HL-60 (cell line): ENCODE results near the gene DVL1.

Experiments
- DNase-seq, 2 experiments: peaks; one replicate each; pipeline ENCODE4 v3.0.0-alpha.2; 2010 to 2020; ENCODE audit warnings: low read depth in 1 of 2, low spot score in 1 of 2
- H3K27ac ChIP-seq: fragments of 250-450 bp; sonication (Bioruptor Pico); replicated peaks from 2 replicates; pipeline ENCODE4 v1.5.1; 2020; ENCODE audit warnings: mild to moderate bottlenecking, moderate library complexity
- H3K27me3 ChIP-seq: fragments of 250-450 bp; sonication (Bioruptor Pico); 2 replicates; pipeline ENCODE4 v1.5.1; 2021; ENCODE audit warnings: mild to moderate bottlenecking, moderate library complexity; ENCODE audit not compliant: insufficient read depth, poor library complexity, severe bottlenecking
- H3K4me3 ChIP-seq: replicated peaks from 2 replicates; pipeline ENCODE4 v1.5.1; 2011; ENCODE audit warnings: mild to moderate bottlenecking, control low read depth, low read length; ENCODE audit not compliant: insufficient read depth
- GABPA ChIP-seq: IDR thresholded peaks from 2 replicates; pipeline ENCODE4 v1.6.1; 2012; ENCODE audit warnings: low read depth
- POLR2AphosphoS5 ChIP-seq: IDR thresholded peaks from 2 replicates; pipeline ENCODE4 v1.6.1; 2012; ENCODE audit warnings: low read depth
- SPI1 ChIP-seq: IDR thresholded peaks from 2 replicates; pipeline ENCODE4 v1.6.1; 2012; ENCODE audit warnings: low read depth, mild to moderate bottlenecking, borderline replicate concordance
- TF ChIP-seq, protein P1 (sequence below): IDR thresholded peaks from one replicate; pipeline ENCODE4 v1.5.1; 2011; ENCODE audit warnings: low read length, control low read depth, inconsistent platforms; ENCODE audit not compliant: insufficient read depth
- TF ChIP-seq, protein P2 (sequence below): IDR thresholded peaks from 2 replicates; pipeline ENCODE4 v1.6.1; 2012; ENCODE audit warnings: low read depth; ENCODE audit not compliant: insufficient replicate concordance

Gene DVL1

DNA sequence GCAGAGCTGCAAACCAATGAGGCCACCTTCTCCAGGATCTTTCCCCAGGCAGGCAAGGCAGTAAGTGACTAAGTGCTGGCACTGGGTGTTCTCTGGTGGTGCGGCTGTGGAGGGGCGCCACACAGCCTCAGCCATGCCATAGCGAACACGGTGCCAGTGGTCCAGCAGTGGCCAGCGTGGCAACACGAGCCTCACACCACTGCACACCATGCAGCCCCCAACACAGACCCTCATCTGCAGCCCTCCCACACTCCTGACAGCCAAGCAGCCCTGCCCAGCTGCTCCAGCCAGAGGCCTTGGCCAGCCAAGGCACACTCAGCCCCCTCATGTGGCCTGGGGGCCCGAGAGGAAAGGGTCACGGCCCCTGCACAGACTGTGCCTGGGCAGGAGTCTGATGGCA lies 27.7 kb downstream of the DVL1 start:
- Histone ChIP-seq H3K27me3 (no peaks in the 10 kb centered on the region), H3K27ac (no peak overlapping the region; the same call in 1 of the 2 replicates), H3K4me3 (no peak overlapping the region)
- no peak for DNase-seq
- TF ChIP-seq, protein P1, sequence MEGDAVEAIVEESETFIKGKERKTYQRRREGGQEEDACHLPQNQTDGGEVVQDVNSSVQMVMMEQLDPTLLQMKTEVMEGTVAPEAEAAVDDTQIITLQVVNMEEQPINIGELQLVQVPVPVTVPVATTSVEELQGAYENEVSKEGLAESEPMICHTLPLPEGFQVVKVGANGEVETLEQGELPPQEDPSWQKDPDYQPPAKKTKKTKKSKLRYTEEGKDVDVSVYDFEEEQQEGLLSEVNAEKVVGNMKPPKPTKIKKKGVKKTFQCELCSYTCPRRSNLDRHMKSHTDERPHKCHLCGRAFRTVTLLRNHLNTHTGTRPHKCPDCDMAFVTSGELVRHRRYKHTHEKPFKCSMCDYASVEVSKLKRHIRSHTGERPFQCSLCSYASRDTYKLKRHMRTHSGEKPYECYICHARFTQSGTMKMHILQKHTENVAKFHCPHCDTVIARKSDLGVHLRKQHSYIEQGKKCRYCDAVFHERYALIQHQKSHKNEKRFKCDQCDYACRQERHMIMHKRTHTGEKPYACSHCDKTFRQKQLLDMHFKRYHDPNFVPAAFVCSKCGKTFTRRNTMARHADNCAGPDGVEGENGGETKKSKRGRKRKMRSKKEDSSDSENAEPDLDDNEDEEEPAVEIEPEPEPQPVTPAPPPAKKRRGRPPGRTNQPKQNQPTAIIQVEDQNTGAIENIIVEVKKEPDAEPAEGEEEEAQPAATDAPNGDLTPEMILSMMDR: no peak
- TF ChIP-seq POLR2AphosphoS5 (no peak), GABPA (no peak), SPI1 (no peak)
- TF ChIP-seq, protein P2, sequence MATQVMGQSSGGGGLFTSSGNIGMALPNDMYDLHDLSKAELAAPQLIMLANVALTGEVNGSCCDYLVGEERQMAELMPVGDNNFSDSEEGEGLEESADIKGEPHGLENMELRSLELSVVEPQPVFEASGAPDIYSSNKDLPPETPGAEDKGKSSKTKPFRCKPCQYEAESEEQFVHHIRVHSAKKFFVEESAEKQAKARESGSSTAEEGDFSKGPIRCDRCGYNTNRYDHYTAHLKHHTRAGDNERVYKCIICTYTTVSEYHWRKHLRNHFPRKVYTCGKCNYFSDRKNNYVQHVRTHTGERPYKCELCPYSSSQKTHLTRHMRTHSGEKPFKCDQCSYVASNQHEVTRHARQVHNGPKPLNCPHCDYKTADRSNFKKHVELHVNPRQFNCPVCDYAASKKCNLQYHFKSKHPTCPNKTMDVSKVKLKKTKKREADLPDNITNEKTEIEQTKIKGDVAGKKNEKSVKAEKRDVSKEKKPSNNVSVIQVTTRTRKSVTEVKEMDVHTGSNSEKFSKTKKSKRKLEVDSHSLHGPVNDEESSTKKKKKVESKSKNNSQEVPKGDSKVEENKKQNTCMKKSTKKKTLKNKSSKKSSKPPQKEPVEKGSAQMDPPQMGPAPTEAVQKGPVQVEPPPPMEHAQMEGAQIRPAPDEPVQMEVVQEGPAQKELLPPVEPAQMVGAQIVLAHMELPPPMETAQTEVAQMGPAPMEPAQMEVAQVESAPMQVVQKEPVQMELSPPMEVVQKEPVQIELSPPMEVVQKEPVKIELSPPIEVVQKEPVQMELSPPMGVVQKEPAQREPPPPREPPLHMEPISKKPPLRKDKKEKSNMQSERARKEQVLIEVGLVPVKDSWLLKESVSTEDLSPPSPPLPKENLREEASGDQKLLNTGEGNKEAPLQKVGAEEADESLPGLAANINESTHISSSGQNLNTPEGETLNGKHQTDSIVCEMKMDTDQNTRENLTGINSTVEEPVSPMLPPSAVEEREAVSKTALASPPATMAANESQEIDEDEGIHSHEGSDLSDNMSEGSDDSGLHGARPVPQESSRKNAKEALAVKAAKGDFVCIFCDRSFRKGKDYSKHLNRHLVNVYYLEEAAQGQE: no peak

DNA sequence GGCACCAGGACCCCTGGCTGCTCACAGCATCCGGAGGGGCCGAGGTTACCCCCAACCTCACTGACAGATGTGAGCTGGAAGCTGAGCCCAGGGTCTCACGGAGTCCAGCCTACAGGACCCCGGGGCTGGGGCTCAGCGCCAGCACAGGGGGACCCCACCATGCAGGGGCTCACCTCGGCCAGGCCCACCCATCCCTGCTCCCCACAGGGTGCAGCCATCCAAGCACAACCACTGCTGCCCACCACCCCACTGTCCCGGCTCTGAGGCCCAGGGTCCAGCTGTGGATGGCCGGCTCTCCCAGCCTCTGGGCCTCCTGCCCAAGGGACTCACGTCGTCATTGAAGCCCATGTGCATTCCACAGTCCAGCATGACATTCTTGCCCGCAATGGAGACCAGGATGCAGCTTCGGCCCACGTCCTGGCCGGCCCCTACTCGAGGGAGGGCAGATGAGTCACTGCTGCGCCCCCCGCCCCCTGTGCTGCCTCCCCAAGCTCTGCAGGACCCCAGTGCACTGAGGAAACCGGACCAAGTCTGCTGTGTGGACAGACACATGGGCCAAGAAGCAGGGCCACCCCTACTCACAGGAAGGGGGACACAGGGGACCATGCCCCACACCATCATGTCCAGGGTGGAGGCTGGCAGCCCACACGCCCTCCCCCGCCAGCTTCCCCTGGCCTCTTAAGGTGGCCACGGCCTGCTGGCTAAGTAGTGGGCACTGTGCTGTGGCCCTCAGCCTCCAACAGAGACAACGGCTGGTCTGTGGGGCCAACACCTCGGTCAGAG lies 28.4 kb downstream of the DVL1 start:
- TF ChIP-seq, protein P2: no peak
- no peak for TF ChIP-seq SPI1
- TF ChIP-seq GABPA: no peak
- TF ChIP-seq, protein P1: no peak
- TF ChIP-seq POLR2AphosphoS5: no peak

DNA sequence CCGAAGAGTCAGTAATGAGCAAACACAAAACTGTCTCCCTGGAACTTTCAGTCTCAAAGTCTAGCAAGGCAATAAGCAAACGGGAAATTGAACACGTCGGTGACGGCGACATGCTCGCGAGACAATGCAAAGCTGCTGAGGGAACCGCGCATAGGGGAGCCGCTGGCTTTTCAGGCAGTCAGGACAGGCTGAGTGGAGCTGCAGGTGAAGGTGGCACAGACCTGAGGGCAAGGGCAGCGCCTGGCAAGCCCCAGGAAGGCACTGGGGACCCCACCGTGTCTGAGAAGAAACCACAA lies 29.6 kb downstream of the DVL1 start:
- no peak overlapping the region for H3K4me3 ChIP-seq
- H3K27ac ChIP-seq: no peak overlapping the region
- TF ChIP-seq SPI1: no peak
- no peak; the same call in 1 of the 2 replicates for TF ChIP-seq POLR2AphosphoS5
- TF ChIP-seq, protein P2: no peak
- TF ChIP-seq, protein P1: no peak
- no peak for TF ChIP-seq GABPA
- no peak for DNase-seq
- H3K27me3 ChIP-seq: no peaks in the 10 kb centered on the region

More for the DNA sequence above, 28.4 kb downstream of the DVL1 start:
- Histone ChIP-seq H3K27me3 (no peaks in the 10 kb centered on the region), H3K4me3 (no peak overlapping the region), H3K27ac (no peak overlapping the region)
- no peak for DNase-seq
